CD4-positive, alpha-beta memory T cell (primary cell): ENCODE measurements around the gene DHRS12. TPM values are rescaled to one million over a fixed set of nuclear protein-coding genes. Genes with fewer than 3 reads are reported as not detected.

ENCODE experiments used
- CTCF ChIA-PET: fragments of 350-600 bp; sonication (Branson Sonifier 250); formaldehyde crosslinking; loops from one replicate; lab custom pipeline; 2021; ENCODE audit warnings: inconsistent platforms; ENCODE audit not compliant: partially characterized antibody; lab: Charles Lee
- POLR2A ChIA-PET: fragments of 350-600 bp; sonication (Branson Sonifier 250); formaldehyde crosslinking; loops from one replicate; lab custom pipeline; 2021; ENCODE audit not compliant: partially characterized antibody; lab: Charles Lee
- DNase-seq, 5 donors: peaks; one replicate each; pipeline versions ENCODE4 v3.0.0 to v3.0.0-alpha.2; 2020 to 2022; ENCODE audit warnings: mixed read lengths in 1 of 5
- H3K27ac ChIP-seq: one replicate; pipeline ENCODE4 v1.7.0; 2013; ENCODE audit warnings: low read depth, low read length
- H3K27me3 ChIP-seq: 2 replicates; pipeline ENCODE4 v1.7.0; 2013; ENCODE audit warnings: mild to moderate bottlenecking, low read length, moderate library complexity; ENCODE audit not compliant: insufficient read depth
- H3K36me3 ChIP-seq: 2 replicates; pipeline ENCODE4 v1.7.0; 2013; ENCODE audit warnings: mild to moderate bottlenecking, low read length, moderate library complexity; ENCODE audit not compliant: insufficient read depth
- H3K4me1 ChIP-seq: 2 replicates; pipeline ENCODE4 v1.7.0; 2013; ENCODE audit warnings: mild to moderate bottlenecking, low read length, moderate library complexity; ENCODE audit not compliant: insufficient read depth
- H3K4me3 ChIP-seq, 2 donors: one replicate each; pipeline ENCODE4 v1.7.0; 2013; ENCODE audit warnings: low read length in 2 of 2, mild to moderate bottlenecking in 1 of 2
- H3K9me3 ChIP-seq, 2 donors: one replicate each; pipeline ENCODE4 v1.7.0; 2013; ENCODE audit warnings: low read length in 2 of 2, control low read depth in 1 of 2; ENCODE audit not compliant: control insufficient read depth in 1 of 2
- H3K27ac Mint-ChIP-seq, 7 donors: one replicate each; pipeline ENCODE4 v1.8.0; 2020 to 2021; ENCODE audit warnings: mixed read lengths in 7 of 7, mild to moderate bottlenecking in 6 of 7, inconsistent platforms in 3 of 7, moderate library complexity in 3 of 7
- H3K27me3 Mint-ChIP-seq, 2 donors: one replicate each; pipeline ENCODE4 v1.8.0; 2020 to 2021; ENCODE audit warnings: mixed read lengths in 2 of 2
- H3K36me3 Mint-ChIP-seq, 2 donors: one replicate each; pipeline ENCODE4 v1.8.0; 2020 to 2021; ENCODE audit warnings: mixed read lengths in 2 of 2, inconsistent platforms in 1 of 2, mild to moderate bottlenecking in 1 of 2
- H3K4me1 Mint-ChIP-seq, 4 donors: one replicate each; pipeline ENCODE4 v1.8.0; 2020 to 2021; ENCODE audit warnings: mixed read lengths in 4 of 4, mild to moderate bottlenecking in 1 of 4
- H3K4me3 Mint-ChIP-seq, 8 donors: one replicate each; pipeline ENCODE4 v1.8.0; 2020 to 2021; ENCODE audit warnings: mixed read lengths in 8 of 8, mild to moderate bottlenecking in 7 of 8, moderate library complexity in 6 of 8, inconsistent platforms in 3 of 8
- H3K9me3 Mint-ChIP-seq, 8 donors: one replicate each; pipeline ENCODE4 v1.8.0; 2020 to 2021; ENCODE audit warnings: mixed read lengths in 8 of 8, mild to moderate bottlenecking in 5 of 8, inconsistent platforms in 3 of 8, moderate library complexity in 1 of 8
- intact Hi-C: fragments of 100-400 bp; cut with micrococcal nuclease; formaldehyde crosslinking; loops from one replicate; pipeline ENCODE4 v1.15.1; 2023
- polyA plus RNA-seq, 2 donors: library from polyadenylated mRNA; unstranded; fragments of 300-500 nt; fragmentation: Illumina TruSeq; gene quantifications; one replicate each; pipeline ENCODE4 v1.2.3, GENCODE V29; 2021
- total RNA-seq, 2 experiments: library from RNA; stranded (reverse); gene quantifications; one replicate each; pipeline ENCODE4 v1.2.3, GENCODE V29; 2021

DHRS12 gene
- total and polyA plus RNA-seq, 4 experiments from 2014 or later, result 23.6 to 38.9 (median 30.7) TPM

GRCh38 chr13:51781246-51782022, 22.5 kb downstream of the DHRS12 start:
- Mint-ChIP-seq H3K9me3 (no peaks in the 10 kb centered on the region), H3K27me3 (no peaks in the 10 kb centered on the region), H3K36me3 (peaks cover 16 to 20% of the 10 kb centered on the region in 2 donors), H3K27ac (peak overlapping the region in 2 of 7 donors; percentile 42 to 46), H3K4me1 (peaks cover 0 to 4% (median 0%) of the 10 kb centered on the region in 4 donors), H3K4me3 (peak overlapping the region in 2 of 8 donors; percentile 45 to 55)
- Histone ChIP-seq H3K4me1 (no peaks in the 10 kb centered on the region), H3K9me3 (no peaks in the 10 kb centered on the region), H3K4me3 (no peak overlapping the region), H3K27me3 (no peaks in the 10 kb centered on the region), H3K36me3 (no peaks in the 10 kb centered on the region), H3K27ac (no peak overlapping the region)
- no peak for DNase-seq
- ChIA-PET POLR2A (interaction anchor here (1.3 kb wide), 1 partner anchor 22 kb away, joined by 5 read pairs; no protein-coding TSS in a partner anchor), CTCF (interaction anchor here (1.3 to 1.4 kb wide), 2 partner anchors 16 to 495 kb away, joined by 3 to 4 read pairs; no protein-coding TSS in a partner anchor)
- intact Hi-C loops, result no loop called here

- no peak overlapping the region for H3K27ac Mint-ChIP-seq
- POLR2A ChIA-PET, result interaction anchor here (0.8 kb wide), 1 partner anchor 22 kb away, joined by 3 read pairs; no protein-coding TSS in a partner anchor
- H3K4me1 ChIP-seq, result no peaks in the 10 kb centered on the region
Measured at GRCh38 chr13:51780099-51780498, 23.9 kb downstream of the DHRS12 start.

GRCh38 chr13:51778392-51778791, 25.6 kb downstream of the DHRS12 start:
- Histone ChIP-seq H3K4me3 (no peak overlapping the region), H3K4me1 (no peaks in the 10 kb centered on the region), H3K9me3 (no peaks in the 10 kb centered on the region), H3K27ac (no peak overlapping the region), H3K27me3 (no peaks in the 10 kb centered on the region), H3K36me3 (no peaks in the 10 kb centered on the region)
- no peak for DNase-seq
- ChIA-PET CTCF (no interaction called here), POLR2A (no interaction called here)
- Mint-ChIP-seq H3K4me1 (peaks cover 0 to 4% (median 0%) of the 10 kb centered on the region in 4 donors), H3K4me3 (no peak overlapping the region), H3K27me3 (no peaks in the 10 kb centered on the region), H3K27ac (no peak overlapping the region), H3K9me3 (no peaks in the 10 kb centered on the region), H3K36me3 (peaks cover 6 to 10% of the 10 kb centered on the region in 2 donors)
- intact Hi-C loops, result no loop called here

More at GRCh38 chr13:51780099-51780498, 23.9 kb downstream of the DHRS12 start:
- H3K36me3 ChIP-seq, result no peaks in the 10 kb centered on the region
- no peak overlapping the region for H3K27ac ChIP-seq
- no peak for DNase-seq
- H3K27me3 Mint-ChIP-seq, result no peaks in the 10 kb centered on the region
- peaks cover 11 to 12% of the 10 kb centered on the region in 2 donors for H3K36me3 Mint-ChIP-seq
- no peaks in the 10 kb centered on the region for H3K9me3 Mint-ChIP-seq
- H3K4me3 Mint-ChIP-seq, result no peak overlapping the region
- H3K4me1 Mint-ChIP-seq, result peaks cover 0 to 4% (median 0%) of the 10 kb centered on the region in 4 donors
- CTCF ChIA-PET, result no interaction called here
- H3K27me3 ChIP-seq, result no peaks in the 10 kb centered on the region
- intact Hi-C loops, result no loop called here
- no peaks in the 10 kb centered on the region for H3K9me3 ChIP-seq
- no peak overlapping the region for H3K4me3 ChIP-seq

GRCh38 chr13:51777921-51778320, 26.0 kb downstream of the DHRS12 start:
- peak overlapping the region in 1 of 7 donors; percentile 64 for H3K27ac Mint-ChIP-seq
- H3K27ac ChIP-seq, result no peak overlapping the region
- H3K36me3 Mint-ChIP-seq, result peaks cover 6 to 10% of the 10 kb centered on the region in 2 donors
- no peaks in the 10 kb centered on the region for H3K4me1 ChIP-seq
- H3K4me1 Mint-ChIP-seq, result peaks cover 0 to 4% (median 0%) of the 10 kb centered on the region in 4 donors
- intact Hi-C loops, result no loop called here
- CTCF ChIA-PET, result no interaction called here
- H3K4me3 Mint-ChIP-seq, result no peak overlapping the region
- H3K27me3 ChIP-seq, result no peaks in the 10 kb centered on the region
- no peak overlapping the region for H3K4me3 ChIP-seq
- H3K36me3 ChIP-seq, result no peaks in the 10 kb centered on the region
- no peaks in the 10 kb centered on the region for H3K9me3 Mint-ChIP-seq
- H3K27me3 Mint-ChIP-seq, result no peaks in the 10 kb centered on the region
- no peaks in the 10 kb centered on the region for H3K9me3 ChIP-seq
- POLR2A ChIA-PET, result no interaction called here
- no peak for DNase-seq

GRCh38 chr13:51776179-51776578, 27.8 kb downstream of the DHRS12 start:
- peaks cover 3% of the 10 kb centered on the region for H3K36me3 ChIP-seq
- Mint-ChIP-seq H3K9me3 (no peaks in the 10 kb centered on the region), H3K27me3 (no peaks in the 10 kb centered on the region), H3K4me3 (no peak overlapping the region), H3K27ac (peak overlapping the region in 2 of 7 donors; percentile 22 to 51), H3K36me3 (peaks cover 11 to 23% of the 10 kb centered on the region in 2 donors), H3K4me1 (no peaks in the 10 kb centered on the region)
- CTCF ChIA-PET, result no interaction called here
- H3K27ac ChIP-seq, result no peak overlapping the region
- POLR2A ChIA-PET, result no interaction called here
- H3K4me3 ChIP-seq, result no peak overlapping the region
- H3K9me3 ChIP-seq, result no peaks in the 10 kb centered on the region
- no peak for DNase-seq
- intact Hi-C loops, result no loop called here
- H3K4me1 ChIP-seq, result no peaks in the 10 kb centered on the region
- H3K27me3 ChIP-seq, result no peaks in the 10 kb centered on the region

GRCh38 chr13:51773515-51773914, 30.4 kb downstream of the DHRS12 start:
- Histone ChIP-seq H3K27ac (no peak overlapping the region), H3K9me3 (no peaks in the 10 kb centered on the region), H3K4me3 (no peak overlapping the region), H3K4me1 (no peaks in the 10 kb centered on the region), H3K27me3 (no peaks in the 10 kb centered on the region), H3K36me3 (peaks cover 5% of the 10 kb centered on the region)
- H3K27me3 Mint-ChIP-seq, result no peaks in the 10 kb centered on the region
- no peaks in the 10 kb centered on the region for H3K9me3 Mint-ChIP-seq
- no peak for DNase-seq
- peaks cover 15 to 34% of the 10 kb centered on the region in 2 donors for H3K36me3 Mint-ChIP-seq
- H3K27ac Mint-ChIP-seq, result peak overlapping the region in 1 of 7 donors; percentile 31
- no peak overlapping the region for H3K4me3 Mint-ChIP-seq
- intact Hi-C loops, result no loop called here
- ChIA-PET CTCF (no interaction called here), POLR2A (no interaction called here)
- H3K4me1 Mint-ChIP-seq, result no peaks in the 10 kb centered on the region

- Histone ChIP-seq H3K9me3 (no peaks in the 10 kb centered on the region), H3K4me1 (no peaks in the 10 kb centered on the region), H3K27me3 (no peaks in the 10 kb centered on the region), H3K4me3 (no peak overlapping the region), H3K27ac (no peak overlapping the region), H3K36me3 (peaks cover 5% of the 10 kb centered on the region)
- no peak for DNase-seq
- no peaks in the 10 kb centered on the region for H3K4me1 Mint-ChIP-seq
- H3K36me3 Mint-ChIP-seq, result peaks cover 15 to 39% of the 10 kb centered on the region in 2 donors
- POLR2A ChIA-PET, result no interaction called here
- intact Hi-C loops, result no loop called here
- H3K27ac Mint-ChIP-seq, result peak overlapping the region in 4 of 7 donors; percentile 16 to 81 (median 56)
- no peaks in the 10 kb centered on the region for H3K9me3 Mint-ChIP-seq
- H3K27me3 Mint-ChIP-seq, result no peaks in the 10 kb centered on the region
- CTCF ChIA-PET, result no interaction called here
- no peak overlapping the region for H3K4me3 Mint-ChIP-seq
Measured at GRCh38 chr13:51772781-51773180, 31.2 kb downstream of the DHRS12 start.
